Activated T-cell treated with anti-CD3 and anti-CD28 coated beads for 4 hours (primary cell): Measurements from ENCODE around the gene PLXNA2.

Source experiments
- DNase-seq: peaks from one replicate; pipeline ENCODE4 v3.0.0-alpha.2; 2020

Gene PLXNA2

GRCh38 chr1:208083715-208084085 lies 160.5 kb downstream of the PLXNA2 start:
- DNase-seq = no peak

DNA sequence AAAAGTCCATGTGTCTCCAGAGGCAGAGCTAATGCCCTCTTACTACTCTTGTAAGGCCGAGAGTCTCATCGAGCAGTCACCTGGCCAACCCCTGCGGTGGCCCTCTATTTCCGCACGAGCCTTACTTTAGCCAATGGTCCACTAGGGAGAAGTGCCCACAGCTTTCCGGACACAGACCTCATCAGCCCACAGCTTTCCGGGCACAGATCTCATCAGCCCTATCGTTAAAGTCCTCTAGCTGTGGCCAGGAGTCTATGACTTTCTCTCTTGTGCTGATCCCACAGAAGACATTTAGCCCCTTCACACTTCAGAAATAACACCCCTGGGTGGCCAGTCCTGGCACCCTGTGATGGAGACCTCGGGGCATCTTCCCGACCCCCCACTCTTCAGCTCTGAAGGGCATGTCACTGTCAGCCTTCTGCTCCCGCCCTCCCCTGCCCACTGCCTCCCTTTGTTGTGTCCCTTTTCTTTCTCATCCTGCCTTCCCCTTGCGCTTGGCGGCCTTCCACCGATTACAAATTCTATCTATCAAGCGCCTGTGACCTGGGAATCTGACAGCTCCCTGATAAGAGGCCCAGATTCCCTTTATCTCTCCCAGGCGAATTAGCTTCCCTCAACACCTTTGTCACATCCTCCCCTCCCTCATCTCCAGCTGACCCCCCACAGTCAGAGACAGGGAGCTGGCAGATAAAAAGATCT lies 161.0 kb downstream of the PLXNA2 start:
- DNase-seq = no peak

- DNase-seq = no peak
Measured at GRCh38 chr1:208081972-208082371, 162.2 kb downstream of the PLXNA2 start.

DNA sequence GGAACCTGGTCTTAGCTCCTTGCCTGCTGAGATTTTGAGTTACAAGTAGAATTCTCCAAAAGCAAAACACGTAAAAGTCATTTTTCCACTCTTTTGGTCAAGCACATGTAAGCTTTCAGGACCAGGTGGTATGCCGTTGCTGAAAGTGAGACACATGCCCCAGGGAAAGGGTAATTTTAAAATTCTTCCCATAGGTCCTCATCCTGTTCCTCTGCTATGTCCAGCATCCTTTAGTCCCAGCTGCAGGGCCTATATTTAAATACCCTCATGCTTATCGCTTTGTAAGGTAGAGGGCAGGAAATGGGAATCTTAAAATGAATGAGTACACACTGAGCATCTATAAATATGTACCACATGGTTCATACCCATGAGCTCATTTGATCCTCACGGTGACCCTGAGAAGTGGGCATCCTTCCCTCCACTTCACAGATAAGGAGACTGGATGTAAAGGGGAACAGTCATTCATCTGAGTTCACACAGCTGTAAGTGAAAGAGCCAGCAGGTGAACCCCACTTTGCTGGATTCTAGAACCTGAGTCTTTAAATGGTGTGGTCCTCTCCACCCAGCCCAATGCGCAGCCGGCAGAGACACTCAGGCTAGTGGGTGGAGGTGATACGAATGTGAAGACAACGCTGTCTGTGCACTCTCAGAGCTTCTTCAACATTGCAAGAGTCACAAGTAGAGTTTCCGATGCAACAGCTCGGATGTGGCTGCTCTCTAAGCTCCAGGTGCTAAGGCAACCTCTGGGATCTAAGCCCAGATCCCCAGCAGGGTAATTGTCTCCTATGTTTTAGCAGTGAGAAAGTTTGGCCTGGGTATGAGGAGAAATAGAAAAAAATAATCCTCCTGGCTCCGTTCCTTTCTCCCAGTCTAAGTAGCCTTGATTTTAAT lies 163.5 kb downstream of the PLXNA2 start:
- no peak for DNase-seq

DNA sequence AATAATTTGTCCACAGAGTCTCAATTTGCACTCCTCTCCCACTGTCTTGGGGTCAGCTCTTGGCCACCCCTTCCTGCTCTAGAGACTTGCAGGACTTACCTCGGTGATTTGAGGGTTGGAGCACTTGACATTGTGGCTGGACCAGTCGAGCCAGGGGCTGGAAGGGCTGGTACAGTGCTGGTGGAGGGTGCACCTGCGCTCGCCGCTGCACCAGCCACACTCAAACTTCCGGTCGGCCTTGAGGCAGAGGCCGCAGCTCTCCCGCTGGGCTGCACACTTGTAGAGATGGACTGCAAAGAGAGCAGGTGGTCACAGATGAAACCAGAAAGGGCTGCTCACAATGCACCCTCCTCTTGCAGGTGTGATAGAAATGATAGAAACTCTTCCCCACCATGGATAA lies 165.0 kb downstream of the PLXNA2 start:
- DNase-seq = no peak

DNA sequence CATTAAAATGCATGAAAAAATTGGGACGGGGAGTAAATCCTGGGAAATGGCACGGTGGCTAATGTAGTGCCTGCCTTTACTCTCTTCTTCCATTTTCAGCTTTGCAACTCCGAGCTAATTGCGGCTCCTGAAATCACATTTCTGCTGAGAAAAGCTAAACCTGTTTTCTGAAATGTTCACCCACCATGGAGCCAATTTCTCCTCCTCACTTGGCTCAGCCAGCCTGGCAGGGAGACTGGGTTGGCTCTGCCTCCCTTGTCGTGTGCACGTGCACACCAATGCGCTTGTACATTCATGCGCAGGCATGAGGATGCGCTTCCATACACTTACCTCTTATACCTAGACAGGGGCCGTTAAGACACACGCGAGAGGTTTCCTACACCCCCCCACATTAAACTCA lies 165.4 kb downstream of the PLXNA2 start:
- DNase-seq = no peak

GRCh38 chr1:208077232-208078075 lies 166.7 kb downstream of the PLXNA2 start:
- DNase-seq = no peak

DNA sequence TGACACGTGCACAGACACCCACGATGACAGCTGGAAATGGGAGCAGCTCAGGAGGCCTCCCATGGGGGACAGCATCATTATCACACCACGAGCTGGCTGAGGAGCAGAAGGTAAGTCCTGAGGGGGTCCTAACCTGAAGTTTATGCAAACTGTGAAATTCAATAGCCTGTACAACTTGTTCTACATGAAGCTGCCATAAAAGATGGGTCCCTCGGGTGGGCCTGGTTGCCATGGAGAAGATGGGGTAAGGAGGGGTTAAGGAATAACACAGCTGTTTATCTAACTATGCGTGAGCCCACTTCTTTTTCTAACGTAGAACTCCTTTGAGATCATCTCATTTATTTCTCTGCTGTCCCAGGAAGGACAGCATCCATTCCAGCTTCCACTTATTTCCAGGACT lies 169.8 kb downstream of the PLXNA2 start:
- no peak for DNase-seq

GRCh38 chr1:208071435-208072031 lies 172.7 kb downstream of the PLXNA2 start:
- no peak for DNase-seq

DNA sequence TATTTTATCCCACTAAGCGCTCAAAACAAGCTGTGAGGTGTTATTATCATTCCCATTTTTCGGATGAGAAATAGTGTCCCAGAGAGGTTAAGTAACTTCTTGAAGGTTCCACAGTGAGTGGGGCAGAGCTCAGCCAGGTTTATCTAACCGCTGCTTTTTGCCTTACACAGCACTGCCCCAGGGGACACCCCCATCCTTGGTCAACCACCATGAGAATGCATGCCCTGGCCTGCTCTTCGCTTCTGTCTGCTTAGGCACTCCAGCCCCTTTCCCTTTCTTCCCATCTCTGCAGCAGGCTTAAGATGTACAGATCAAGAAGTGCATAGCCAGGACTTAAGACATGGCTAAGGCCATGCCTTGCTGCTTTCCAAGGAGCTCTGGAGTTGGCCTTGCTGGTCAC lies 174.3 kb downstream of the PLXNA2 start:
- DNase-seq = no peak

- DNase-seq = no peak
Measured at GRCh38 chr1:208069317-208069716, 174.9 kb downstream of the PLXNA2 start.

GRCh38 chr1:208068908-208069307 lies 175.3 kb downstream of the PLXNA2 start:
- DNase-seq = no peak

DNA sequence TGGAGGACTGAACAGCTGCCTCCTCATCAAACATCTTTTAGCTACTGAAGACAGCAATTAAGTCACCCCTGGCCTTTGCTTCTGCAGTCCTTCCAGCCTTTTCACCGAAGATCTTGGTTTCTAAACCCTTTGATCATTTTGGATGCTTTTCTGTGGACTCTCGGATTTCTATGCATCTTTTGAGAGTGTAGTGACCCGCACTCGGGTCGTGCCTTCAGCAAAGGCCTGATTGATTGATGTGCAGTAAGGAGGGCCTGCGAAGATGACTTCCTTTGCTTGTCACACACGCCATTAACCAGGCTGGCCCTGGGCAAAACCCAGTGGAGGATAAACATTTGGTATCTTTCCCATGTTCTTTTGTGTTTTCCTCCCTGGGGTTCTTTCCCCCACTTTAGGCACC lies 175.8 kb downstream of the PLXNA2 start:
- no peak for DNase-seq

DNA sequence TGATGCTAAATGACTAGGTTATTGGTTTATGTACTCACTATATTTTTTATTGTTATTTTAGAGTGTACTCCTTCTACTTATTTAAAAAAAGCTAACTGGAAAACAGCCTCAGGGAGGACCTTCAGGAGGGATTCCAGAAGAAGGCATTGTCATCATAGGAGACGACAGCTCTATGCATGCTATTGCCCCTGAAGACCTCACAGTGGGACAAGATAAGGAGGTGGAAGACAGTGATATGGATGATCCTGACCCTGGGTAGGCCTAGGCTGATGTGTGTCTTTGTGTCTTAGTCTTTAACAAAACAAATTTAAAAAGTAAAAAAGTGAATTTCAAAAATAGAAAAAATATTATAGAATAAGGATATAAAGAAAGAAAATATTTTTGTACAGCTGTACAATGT lies 177.6 kb downstream of the PLXNA2 start:
- DNase-seq = no peak

DNA sequence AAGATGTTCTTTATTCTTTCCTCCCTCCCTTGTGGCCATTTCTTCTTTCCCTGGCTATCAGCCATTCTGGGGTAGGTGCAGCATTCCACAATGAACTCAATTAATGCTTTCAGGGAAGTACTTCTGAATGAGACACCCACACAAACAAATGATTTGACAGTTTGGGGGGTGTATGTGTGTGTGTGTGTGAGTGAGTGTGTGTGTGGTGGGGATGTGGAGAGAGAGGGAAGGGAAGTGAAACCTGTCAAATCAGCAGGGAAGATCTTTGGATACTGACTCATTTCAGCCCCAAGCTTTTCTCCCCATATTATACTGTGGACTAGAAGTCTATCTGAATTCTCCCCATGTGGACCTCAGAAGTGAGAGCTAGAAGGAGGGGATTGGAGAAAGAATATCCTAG lies 178.3 kb downstream of the PLXNA2 start:
- DNase-seq = no peak

DNA sequence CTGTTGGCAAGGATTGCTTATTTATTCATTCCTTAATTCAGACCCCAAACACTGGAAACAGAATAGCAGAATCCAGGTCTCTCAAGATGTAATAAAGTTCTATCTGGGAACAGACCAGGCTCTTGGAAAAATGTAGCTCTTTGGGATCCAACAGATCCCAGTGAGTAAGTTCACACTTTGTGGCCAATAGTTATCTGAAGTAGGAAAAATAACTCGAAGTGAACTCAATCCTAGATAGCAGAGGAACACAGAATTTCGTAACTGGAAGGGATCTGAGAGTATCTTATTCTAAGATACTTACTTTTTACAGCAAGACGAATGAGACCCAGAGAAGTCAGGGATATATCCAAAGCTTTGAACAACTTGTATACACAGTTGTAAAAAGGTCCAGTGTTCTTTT lies 182.6 kb downstream of the PLXNA2 start:
- no peak for DNase-seq

DNA sequence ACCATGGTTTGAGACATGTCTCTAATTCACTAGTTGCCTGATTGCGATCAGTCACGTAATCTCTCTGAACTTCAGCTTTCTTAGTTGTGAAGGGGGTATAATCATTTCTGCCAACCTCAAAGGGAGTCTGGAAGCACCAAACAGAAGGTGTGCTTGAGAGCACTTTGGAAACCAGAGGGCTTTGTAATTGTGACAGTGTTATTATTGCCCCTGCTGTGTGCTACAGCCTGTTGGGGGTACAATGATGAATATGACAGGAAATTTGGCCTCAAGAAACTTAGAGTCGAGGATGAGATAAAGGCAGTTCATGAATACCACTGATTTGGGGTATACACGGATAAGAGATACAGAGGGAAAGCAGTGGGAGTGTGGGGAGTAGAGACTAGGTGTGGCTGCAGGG lies 183.1 kb downstream of the PLXNA2 start:
- DNase-seq = no peak

DNA sequence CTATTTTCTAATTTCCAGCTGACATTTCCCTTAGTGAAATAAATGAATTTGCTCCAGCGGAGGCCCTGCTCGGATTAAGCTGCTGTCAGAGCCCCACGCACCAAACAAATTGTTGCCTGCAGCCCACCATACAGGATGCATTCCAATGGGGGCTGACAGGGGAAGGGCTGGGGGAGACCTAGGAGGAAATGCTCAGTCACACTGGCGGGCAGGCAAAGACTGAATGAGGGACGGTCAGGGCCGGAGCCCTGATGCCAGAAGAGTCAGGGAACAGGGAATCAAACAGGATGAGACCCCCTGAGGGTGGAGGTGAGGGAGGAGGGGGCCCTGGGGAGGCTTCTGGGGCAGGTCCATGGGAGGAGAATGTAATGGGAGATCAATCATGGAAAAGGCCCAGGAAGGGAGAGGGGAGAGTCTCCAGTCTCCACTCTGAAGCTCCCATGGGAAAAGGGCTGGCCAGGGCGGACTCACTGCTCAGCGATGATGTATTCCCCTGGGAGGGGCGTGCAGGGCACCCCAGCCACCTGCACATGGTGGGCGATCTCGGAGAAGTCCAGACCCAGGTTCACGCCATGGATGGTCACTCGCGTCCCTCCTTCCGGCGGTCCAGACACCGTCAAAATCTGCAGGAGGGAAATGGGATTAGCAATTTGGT lies 183.8 kb downstream of the PLXNA2 start:
- no peak for DNase-seq

- no peak for DNase-seq
Measured at GRCh38 chr1:208059409-208060001, 184.7 kb downstream of the PLXNA2 start.

DNA sequence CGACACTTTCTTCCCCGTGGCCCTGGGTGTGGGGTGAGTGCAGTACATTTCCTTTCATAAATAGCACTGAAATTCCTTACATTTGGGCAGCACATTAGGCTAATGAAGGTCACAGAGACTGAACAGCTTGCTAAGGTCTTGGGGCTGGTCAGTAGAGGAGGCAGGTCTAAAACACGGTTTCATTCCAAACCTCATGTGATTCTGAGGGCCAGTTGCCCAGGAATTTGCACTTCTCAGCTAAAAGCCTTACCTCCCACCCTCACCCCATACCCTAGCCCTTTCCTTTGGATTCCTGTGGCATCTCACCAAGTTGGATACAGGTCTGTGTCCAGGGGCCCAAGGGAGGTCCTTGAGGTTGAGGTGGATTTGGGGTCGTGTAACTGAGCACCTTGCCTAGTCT lies 185.4 kb downstream of the PLXNA2 start:
- no peak for DNase-seq

GRCh38 chr1:208058267-208058666 lies 185.9 kb downstream of the PLXNA2 start:
- no peak for DNase-seq

DNA sequence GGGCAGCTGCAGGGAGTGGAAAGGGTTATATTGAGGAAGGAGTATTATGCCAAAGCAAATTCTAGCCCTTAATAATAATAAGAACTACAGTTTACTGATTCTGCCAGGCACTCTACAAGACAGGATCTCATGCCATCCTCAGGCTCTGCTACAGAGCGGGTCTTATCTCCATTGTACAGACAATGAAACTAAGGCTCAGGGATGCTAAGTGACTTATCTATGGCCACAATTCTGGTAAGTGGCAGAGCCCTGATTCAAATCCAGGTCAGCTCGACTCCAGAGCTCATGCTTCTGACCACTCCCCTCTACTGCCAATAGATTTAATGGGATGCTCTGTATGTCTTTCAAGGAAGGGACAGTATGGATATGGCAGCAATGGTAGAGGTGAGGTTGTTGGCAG lies 187.1 kb downstream of the PLXNA2 start:
- no peak for DNase-seq
